Kidney glomerular epithelial cell (primary cell): ENCODE measurements around the gene TFF1.
A peak's percentile ranks its signal among the peaks of the same experiment; 100 is the strongest.

Source experiments
- DNase-seq: peaks from one replicate; lab custom pipeline; 2025; lab: John Stamatoyannopoulos, UW

The TFF1 gene

DNA sequence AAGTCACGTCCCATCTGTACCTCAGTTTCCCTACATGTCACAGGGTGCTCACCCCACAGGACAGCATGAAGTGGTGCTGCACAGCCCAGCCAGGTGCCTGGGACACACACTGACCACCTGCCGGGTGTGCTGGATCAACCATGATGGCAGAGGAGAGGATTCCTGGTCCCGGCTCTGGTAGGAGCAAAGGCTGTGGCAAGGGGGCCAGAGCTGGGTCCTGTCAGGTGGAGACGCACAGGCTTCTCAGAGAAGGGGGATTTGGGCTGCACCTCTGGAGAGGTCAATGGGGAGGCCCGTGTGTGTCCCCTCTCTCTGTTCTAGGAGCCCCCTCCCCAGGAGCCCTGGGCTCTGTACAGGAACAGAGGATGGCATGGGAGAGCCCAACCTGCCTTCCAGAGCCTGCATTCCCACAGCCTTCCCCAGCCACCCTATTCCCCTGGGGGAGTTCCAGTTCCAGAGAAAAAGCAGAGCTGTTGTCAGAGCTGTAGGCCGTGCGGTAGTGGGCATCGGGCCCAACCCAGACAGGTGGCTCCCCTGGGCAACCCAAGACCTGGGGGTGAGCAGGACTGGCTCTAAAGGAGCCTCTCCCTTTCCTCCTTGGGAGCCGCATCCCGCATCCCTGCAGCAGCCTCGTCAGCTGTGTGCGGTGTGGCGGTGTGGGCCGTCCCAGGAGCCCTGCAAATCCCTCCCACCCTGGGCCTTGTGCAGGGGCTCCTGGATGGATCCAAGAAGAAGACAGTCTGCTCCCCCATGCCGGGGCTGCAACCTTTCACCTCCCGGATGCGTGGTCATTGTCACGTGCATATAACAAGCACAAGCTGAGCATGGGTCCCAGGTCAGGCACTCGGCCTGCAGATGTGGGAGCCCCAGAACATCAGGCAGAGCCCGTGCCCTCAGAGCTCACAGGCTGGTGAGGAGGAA lies 48.2 kb downstream of the TFF1 start:
- DNase-seq, result no peak

DNA sequence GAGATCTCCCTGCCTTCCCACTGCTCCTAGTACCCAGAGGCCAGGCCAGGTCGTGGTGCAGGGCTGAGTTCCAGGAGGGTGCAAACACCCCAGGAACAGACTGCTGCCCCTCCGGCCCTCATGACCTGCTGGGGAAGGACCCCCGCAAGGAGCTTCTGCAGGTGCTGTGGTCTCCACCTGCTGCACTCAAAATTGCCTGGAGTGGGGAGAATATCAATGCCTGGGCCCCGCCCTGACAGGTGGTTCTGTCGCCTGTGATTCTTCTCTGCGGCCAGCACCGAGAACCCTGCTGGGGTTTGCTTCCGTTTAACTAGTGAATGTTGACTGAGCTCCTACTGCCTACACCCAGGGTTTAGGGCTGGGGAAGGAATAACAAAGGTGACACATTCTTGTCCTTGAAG lies 49.0 kb downstream of the TFF1 start:
- no peak for DNase-seq

DNA sequence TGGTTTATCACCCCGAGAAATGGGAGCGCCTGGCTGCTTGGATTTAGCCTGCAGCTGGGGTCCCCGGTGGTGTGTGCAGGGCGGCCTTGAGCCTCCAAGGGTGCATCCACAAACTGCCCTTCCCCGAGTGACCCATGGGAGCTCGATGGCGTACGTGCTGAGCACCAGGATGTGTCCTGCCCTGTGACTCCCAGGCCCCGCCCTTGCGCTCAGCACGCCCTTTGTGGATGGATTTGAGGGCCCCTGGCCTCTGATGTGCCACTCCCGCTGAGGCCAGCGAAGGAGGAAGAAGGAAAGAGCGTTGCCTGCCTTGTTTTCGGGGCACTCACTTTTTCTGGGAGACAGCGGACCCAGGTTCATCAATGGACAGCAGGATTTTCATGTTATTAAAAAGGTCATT lies 49.4 kb downstream of the TFF1 start:
- no peak for DNase-seq

DNA sequence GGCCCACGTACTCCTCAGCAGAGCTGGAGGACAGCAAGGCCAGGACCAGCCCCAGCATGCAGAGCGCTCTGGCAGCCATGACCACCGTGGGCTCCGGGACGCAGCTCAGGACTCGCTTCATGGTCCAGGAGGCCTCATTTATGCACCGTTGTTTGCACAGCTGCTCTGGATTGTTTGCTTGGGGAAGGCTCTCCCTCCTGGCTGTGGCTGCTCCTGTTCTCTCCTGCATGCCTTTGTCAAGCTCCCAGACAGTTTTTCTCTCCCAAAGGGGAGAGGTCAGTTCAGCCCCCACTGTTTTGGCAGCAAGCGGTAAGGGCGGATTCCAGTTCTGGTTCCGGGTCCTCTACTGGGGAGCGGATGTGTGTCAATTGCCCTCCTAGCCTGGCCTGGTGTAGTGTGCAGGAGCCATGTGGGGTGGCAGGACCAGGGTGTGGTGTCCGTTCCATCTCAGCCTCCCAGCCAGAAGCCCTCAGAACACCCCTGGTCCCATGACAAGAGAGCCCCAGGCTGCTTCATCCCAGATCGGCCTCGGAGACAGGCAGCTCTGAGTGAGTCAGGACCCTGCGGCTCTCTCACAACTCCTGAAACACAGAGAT lies 50.9 kb downstream of the TFF1 start, which contains the start of gene TFF3:
Gene TFF3, minus strand, starts transcription at position 114 of the 596 bp plus-strand sequence. Its CDS starts 35 bp downstream, at position 79.
- DNase-seq, result peak; percentile 32

DNA sequence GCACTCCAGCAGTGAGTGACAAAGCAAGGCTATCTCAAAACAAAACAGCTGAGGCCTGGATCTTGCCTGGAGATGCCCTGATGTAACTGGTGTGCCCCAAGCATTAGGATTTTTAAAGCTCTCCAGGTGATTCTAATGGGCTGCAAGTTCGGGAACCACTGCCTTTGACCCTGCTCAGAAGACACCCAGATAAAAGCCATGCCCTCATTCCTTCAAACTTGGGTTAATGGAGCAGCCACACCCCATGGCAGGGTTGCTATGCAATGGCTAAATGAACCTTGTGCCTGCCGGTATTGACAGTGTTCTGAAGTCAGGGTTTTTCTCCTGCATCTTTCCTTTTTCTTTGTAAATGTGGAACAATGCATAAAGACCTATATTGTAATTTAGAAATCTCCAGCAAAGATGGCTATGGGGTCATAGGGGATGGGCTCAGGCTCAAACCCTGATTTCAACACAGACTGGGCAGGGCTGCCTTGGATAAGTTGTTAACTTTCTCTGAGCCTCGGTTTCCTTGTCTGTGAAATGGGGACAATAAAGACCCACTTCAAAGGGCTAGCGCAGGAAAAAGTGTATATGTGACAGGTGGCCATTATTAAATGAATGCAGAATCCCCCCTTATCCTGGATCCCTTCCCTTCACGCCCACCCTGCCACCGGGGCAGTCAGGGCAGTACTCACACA lies 51.6 kb downstream of the TFF1 start:
- DNase-seq, result no peak

DNA sequence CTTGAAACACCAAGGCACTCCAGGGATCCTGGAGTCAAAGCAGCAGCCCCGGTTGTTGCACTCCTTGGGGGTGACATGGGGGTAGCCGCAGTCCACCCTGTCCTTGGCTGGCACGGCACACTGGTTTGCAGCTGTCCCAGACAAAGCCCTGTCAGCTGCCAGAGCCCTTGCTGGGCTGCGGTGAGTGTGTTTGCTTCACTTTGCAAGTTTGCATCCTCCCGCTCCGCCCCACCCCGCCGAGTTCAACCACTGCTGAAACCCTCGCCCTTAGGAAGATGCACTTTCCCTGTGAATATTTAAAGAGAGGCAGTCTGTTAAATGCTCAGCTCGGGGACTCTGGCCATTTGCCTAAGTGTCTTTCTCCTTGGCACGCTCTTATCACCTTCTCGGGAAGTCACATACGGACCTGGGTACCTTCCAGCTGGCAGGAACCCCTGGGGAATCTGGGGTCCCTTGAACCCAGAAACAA lies 52.8 kb downstream of the TFF1 start:
- DNase-seq, result no peak

DNA sequence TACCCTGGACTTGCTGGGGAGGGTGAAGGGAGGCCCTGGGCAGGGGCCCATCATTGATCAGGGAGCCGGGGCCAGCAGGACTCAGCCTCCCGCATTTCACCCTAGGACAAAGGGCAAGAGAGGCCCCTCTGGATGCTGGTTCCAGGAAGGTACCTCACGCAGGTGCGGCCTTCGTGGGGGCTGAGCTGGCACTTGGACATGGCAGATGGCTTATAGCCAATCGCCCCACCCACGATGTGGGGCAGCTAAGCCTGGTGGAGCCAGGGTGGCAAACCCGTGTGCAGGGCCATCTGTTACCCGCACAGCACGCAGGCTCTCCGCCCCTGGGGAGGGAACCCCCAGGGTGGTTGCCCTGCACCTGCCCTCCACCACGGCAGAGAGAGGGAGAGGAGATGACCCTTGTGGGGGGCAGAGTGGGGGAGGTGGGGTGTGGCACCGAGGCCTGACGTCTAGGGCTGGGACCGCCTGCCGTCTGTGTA lies 53.7 kb downstream of the TFF1 start:
- DNase-seq, result no peak
